ENCODE data around the gene TBC1D4. TPM values are rescaled to one million over a fixed set of nuclear protein-coding genes. Genes with fewer than 3 reads are reported as not detected.

TBC1D4 gene
- total RNA-seq, 4 donors from 2014 or later: 20.2 to 74.7 (median 30.9) TPM

DNA sequence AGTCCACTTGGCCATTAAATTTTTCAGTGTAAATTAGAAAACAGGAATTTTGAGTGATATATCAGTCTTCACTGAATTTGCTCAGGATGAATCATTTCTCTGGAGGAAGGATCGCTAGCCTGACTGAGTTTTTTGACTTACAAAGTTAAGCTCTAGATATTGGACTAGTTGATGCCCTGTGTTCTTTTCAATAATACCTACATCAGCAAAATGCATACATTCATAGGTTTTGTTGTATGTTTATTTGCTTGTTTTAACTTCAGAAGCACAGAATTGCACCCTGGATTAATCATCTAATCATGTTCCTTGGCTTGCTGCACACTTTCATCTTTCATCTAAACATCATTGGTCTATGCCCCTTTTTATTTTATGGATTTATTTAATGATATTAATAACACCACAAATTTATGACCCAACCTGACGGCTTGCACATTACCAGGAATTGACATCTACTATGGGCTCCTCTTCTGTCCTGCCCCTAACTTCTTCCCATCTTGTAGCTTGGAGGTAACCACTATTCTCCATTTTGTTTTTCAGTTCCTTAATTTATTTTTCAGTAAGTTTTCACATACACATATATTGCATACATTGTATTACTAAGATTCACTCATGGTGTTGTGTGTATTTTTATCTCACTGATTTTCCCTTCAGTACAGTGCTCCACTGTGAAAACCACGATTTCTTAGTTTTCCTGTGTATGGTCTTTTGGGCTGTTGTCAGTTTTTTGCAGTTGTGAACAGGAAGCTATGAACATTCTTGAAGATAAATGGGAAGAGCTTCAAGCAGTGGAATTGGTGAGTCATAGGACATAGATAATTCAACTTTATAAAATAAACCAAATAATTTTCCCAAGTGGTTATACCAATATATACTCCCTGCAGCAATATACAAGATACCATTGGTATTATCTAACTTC is 32.4 kb upstream of the TBC1D4 start:
- intact Hi-C loops (cut with DNase I; ENCODE audit: low total_unique reads): no loop called here
- TF ChIP-seq POLR2A (IDR thresholded peaks at IDR 0.05): no peak
- TF ChIP-seq, protein P1, sequence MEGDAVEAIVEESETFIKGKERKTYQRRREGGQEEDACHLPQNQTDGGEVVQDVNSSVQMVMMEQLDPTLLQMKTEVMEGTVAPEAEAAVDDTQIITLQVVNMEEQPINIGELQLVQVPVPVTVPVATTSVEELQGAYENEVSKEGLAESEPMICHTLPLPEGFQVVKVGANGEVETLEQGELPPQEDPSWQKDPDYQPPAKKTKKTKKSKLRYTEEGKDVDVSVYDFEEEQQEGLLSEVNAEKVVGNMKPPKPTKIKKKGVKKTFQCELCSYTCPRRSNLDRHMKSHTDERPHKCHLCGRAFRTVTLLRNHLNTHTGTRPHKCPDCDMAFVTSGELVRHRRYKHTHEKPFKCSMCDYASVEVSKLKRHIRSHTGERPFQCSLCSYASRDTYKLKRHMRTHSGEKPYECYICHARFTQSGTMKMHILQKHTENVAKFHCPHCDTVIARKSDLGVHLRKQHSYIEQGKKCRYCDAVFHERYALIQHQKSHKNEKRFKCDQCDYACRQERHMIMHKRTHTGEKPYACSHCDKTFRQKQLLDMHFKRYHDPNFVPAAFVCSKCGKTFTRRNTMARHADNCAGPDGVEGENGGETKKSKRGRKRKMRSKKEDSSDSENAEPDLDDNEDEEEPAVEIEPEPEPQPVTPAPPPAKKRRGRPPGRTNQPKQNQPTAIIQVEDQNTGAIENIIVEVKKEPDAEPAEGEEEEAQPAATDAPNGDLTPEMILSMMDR (IDR thresholded peaks at IDR 0.05): no peak
- Histone ChIP-seq H3K36me3 (no peaks in the 10 kb centered on the region), H3K4me3 (no peak overlapping the region), H3K9me3 (no peaks in the 10 kb centered on the region), H3K27me3 (no peaks in the 10 kb centered on the region), H3K27ac (no peak overlapping the region), H3K4me1 (no peaks in the 10 kb centered on the region)
- DNase-seq: no peak

DNA sequence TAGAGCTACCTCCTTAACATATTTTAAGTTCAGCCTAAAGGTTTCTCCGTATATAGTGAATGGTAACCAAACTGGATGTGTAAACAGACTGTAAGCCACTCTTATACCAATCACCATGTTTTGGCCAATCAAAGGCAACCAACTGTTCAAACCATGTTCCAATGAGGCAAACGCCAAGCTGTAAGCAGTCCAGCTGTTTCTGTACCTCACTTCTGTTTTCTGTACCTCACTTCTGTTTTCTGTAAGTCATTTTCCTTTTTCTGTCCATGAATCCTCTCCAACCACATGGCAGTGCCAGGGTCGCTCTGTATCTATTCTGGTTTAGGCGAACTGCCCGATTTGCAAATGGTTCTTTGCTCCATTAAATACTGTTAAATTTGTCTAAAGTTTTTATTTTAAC is 31.3 kb upstream of the TBC1D4 start:
- Histone ChIP-seq H3K27ac (no peak overlapping the region), H3K9me3 (no peaks in the 10 kb centered on the region), H3K27me3 (no peaks in the 10 kb centered on the region), H3K4me3 (no peak overlapping the region), H3K4me1 (no peaks in the 10 kb centered on the region), H3K36me3 (no peaks in the 10 kb centered on the region)
- no peak for TF ChIP-seq POLR2A (IDR thresholded peaks at IDR 0.05)
- TF ChIP-seq, protein P1 (IDR thresholded peaks at IDR 0.05): no peak
- DNase-seq: no peak
- intact Hi-C loops (cut with DNase I; ENCODE audit: low total_unique reads): no loop called here

DNA sequence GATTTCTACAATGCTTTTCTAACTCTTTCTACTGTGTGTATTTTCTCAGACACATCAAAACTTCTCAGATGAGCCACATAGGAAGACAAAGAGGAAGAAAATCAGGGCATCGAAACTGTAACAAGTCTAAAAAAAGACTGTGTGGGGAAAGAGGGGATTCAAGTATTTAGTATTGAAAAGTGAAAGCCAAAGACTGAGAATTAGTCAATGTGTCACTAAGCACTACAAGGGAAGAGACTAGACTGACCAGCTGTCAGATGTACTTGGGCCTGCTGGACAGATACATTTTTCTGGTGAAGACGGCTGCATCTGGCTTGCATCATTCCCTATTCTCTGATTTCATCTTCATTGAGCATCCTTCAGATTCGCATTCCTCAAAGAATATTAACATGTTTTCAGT is 30.3 kb upstream of the TBC1D4 start:
- no peaks in the 10 kb centered on the region for H3K36me3 ChIP-seq
- H3K4me3 ChIP-seq: no peak overlapping the region
- TF ChIP-seq, protein P1 (IDR thresholded peaks at IDR 0.05): no peak
- TF ChIP-seq POLR2A (IDR thresholded peaks at IDR 0.05): no peak
- H3K4me1 ChIP-seq: no peaks in the 10 kb centered on the region
- no peaks in the 10 kb centered on the region for H3K9me3 ChIP-seq
- no peak overlapping the region for H3K27ac ChIP-seq
- intact Hi-C loops (cut with DNase I; ENCODE audit: low total_unique reads): no loop called here
- H3K27me3 ChIP-seq: no peaks in the 10 kb centered on the region
- DNase-seq: no peak

DNA sequence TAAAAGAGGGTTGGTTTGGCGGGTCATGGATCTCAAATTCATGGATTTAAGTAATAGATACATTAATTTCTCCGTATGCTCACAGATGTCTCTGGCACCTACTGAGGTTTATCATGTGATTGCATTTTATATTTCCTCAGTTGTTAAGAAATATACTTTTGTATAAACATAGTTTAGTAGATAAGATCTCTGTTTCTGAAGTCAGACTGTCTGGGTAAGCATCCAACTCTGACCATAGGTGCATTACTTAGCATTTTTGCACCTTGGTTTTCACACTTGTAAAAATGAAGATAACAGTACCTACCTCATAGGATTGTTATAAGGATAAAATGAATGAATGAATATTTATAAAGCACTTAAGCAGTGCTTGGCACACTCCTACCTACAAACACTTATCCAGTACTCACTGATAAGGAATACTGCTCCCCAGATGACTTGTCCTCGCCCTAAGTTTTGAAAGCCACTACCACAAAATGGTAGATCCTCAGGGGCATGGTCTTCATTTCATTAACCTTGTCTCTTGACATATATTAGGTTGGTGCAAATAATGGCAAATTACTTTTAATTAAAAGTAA is 29.2 kb upstream of the TBC1D4 start:
- Histone ChIP-seq H3K27ac (no peak overlapping the region), H3K36me3 (no peaks in the 10 kb centered on the region), H3K4me1 (no peaks in the 10 kb centered on the region), H3K27me3 (no peaks in the 10 kb centered on the region), H3K9me3 (no peaks in the 10 kb centered on the region), H3K4me3 (no peak overlapping the region)
- intact Hi-C loops (cut with DNase I; ENCODE audit: low total_unique reads): no loop called here
- DNase-seq: no peak
- TF ChIP-seq, protein P1 (IDR thresholded peaks at IDR 0.05): no peak
- no peak for TF ChIP-seq POLR2A (IDR thresholded peaks at IDR 0.05)

DNA sequence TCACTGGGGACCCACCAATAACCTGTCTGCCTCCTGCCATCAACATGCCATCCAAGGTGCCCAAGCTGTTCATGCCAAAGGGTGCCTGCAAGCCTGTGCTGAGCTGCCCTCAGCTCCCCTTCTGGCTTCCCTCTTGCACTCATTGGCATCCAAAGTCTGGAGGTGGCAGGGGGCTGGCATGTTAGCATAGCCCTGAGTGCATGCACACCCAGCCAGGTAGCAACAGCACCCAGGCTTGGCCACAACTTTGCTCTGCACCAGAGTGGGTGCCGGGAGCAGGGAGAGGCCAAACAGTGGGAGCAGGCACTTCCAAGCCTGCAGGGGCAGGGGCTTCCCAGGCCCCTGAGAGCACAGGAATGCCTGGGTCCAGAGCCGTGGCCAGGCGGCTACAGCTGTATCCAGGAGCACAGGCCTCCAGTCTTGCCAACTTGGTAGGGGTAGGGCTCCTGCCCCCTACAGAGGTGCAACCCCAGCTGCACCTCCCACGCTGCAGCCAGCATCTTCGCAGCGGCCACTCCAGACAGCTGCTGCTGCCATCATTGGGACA is 26.1 kb upstream of the TBC1D4 start:
- H3K4me1 ChIP-seq: no peaks in the 10 kb centered on the region
- intact Hi-C loops (cut with DNase I; ENCODE audit: low total_unique reads): no loop called here
- no peaks in the 10 kb centered on the region for H3K27me3 ChIP-seq
- TF ChIP-seq, protein P1 (IDR thresholded peaks at IDR 0.05): no peak
- no peak for TF ChIP-seq POLR2A (IDR thresholded peaks at IDR 0.05)
- H3K9me3 ChIP-seq: no peaks in the 10 kb centered on the region
- no peak for DNase-seq
- H3K4me3 ChIP-seq: no peak overlapping the region
- no peaks in the 10 kb centered on the region for H3K36me3 ChIP-seq
- H3K27ac ChIP-seq: no peak overlapping the region

Data from uterus (tissue), 4 donors.